Measurements from ENCODE around the gene AGTR1. TPM values are rescaled to one million over a fixed set of nuclear protein-coding genes. Genes with fewer than 3 reads are reported as not detected.
"Not testable (repeated sequence)": the region's sequence is repeated elsewhere in the genome, so short reads cannot be mapped to it uniquely, and the experiment has no call there.

AGTR1 gene
- total and polyA plus RNA-seq, 2 experiments from 2014 or later = 6.1 to 8.0 TPM

- DNase-seq (ENCODE audit: low spot score) = no peak
- H3K4me3 ChIP-seq = no peak overlapping the region
- no peaks in the 10 kb centered on the region for H3K9me3 ChIP-seq (ENCODE audit: low read depth)
- no peaks in the 10 kb centered on the region for H4K20me1 ChIP-seq (ENCODE audit: insufficient read depth, poor library complexity, severe bottlenecking)
- H3K4me2 ChIP-seq = no peak overlapping the region
- no peaks in the 10 kb centered on the region for H3K36me3 ChIP-seq (replicated peaks; ENCODE audit: insufficient read depth, low read depth)
- no peaks in the 10 kb centered on the region for H3K79me2 ChIP-seq
- no peaks in the 10 kb centered on the region for H3K27me3 ChIP-seq
- no peak overlapping the region for H2AFZ ChIP-seq
- TF ChIP-seq EZH2phosphoT487 (IDR thresholded peaks at IDR 0.05; ENCODE audit: low read depth, severe bottlenecking, unreplicated experiment) (no peak), CTCF (IDR thresholded peaks at IDR 0.05; ENCODE audit: poor library complexity) (no peak), EZH2 (IDR thresholded peaks at IDR 0.05; ENCODE audit: borderline replicate concordance) (no peak)
- 56% methylated on average over 2 of the region's 2 CpGs for WGBS (ENCODE audit: low lambda C conversion rate, missing lambda C conversion rate)
- H3K9me2 ChIP-seq (replicated peaks; ENCODE audit: insufficient read depth) = no peaks in the 10 kb centered on the region
- no peak overlapping the region for H3K27ac ChIP-seq
- no peaks in the 10 kb centered on the region for H3K4me1 ChIP-seq (ENCODE audit: insufficient read depth)
Measured at GRCh38 chr3:148772361-148772760, 74.7 kb downstream of the AGTR1 start.

- Histone ChIP-seq H3K4me3 (no peak overlapping the region), H3K79me2 (no peaks in the 10 kb centered on the region), H3K27ac (no peak overlapping the region), H3K9me3 (ENCODE audit: low read depth) (no peaks in the 10 kb centered on the region), H3K27me3 (no peaks in the 10 kb centered on the region), H4K20me1 (ENCODE audit: insufficient read depth, poor library complexity, severe bottlenecking) (no peaks in the 10 kb centered on the region), H3K9me2 (replicated peaks; ENCODE audit: insufficient read depth) (no peaks in the 10 kb centered on the region), H3K4me2 (no peak overlapping the region), H2AFZ (no peak overlapping the region), H3K4me1 (ENCODE audit: insufficient read depth) (no peaks in the 10 kb centered on the region), H3K36me3 (replicated peaks; ENCODE audit: insufficient read depth, low read depth) (no peaks in the 10 kb centered on the region)
- no peak for DNase-seq (ENCODE audit: low spot score)
- no peak for TF ChIP-seq CTCF (IDR thresholded peaks at IDR 0.05; ENCODE audit: poor library complexity)
- TF ChIP-seq EZH2 (IDR thresholded peaks at IDR 0.05; ENCODE audit: borderline replicate concordance) = no peak
- no peak for TF ChIP-seq EZH2phosphoT487 (IDR thresholded peaks at IDR 0.05; ENCODE audit: low read depth, severe bottlenecking, unreplicated experiment)
Measured at GRCh38 chr3:148772835-148773234, 75.1 kb downstream of the AGTR1 start.

- H4K20me1 ChIP-seq (ENCODE audit: insufficient read depth, poor library complexity, severe bottlenecking) = no peaks in the 10 kb centered on the region
- no peak overlapping the region for H2AFZ ChIP-seq
- H3K4me3 ChIP-seq = no peak overlapping the region
- no peaks in the 10 kb centered on the region for H3K27me3 ChIP-seq
- no peaks in the 10 kb centered on the region for H3K4me1 ChIP-seq (ENCODE audit: insufficient read depth)
- no peak for DNase-seq (ENCODE audit: low spot score)
- H3K4me2 ChIP-seq = no peak overlapping the region
- 84% methylated on average over 2 of the region's 2 CpGs for WGBS (ENCODE audit: low lambda C conversion rate, missing lambda C conversion rate)
- no peaks in the 10 kb centered on the region for H3K9me2 ChIP-seq (replicated peaks; ENCODE audit: insufficient read depth)
- H3K36me3 ChIP-seq (replicated peaks; ENCODE audit: insufficient read depth, low read depth) = no peaks in the 10 kb centered on the region
- H3K27ac ChIP-seq = no peak overlapping the region
- H3K9me3 ChIP-seq (ENCODE audit: low read depth) = no peaks in the 10 kb centered on the region
- no peaks in the 10 kb centered on the region for H3K79me2 ChIP-seq
- TF ChIP-seq EZH2phosphoT487 (IDR thresholded peaks at IDR 0.05; ENCODE audit: low read depth, severe bottlenecking, unreplicated experiment) (no peak), EZH2 (IDR thresholded peaks at IDR 0.05; ENCODE audit: borderline replicate concordance) (no peak), CTCF (IDR thresholded peaks at IDR 0.05; ENCODE audit: poor library complexity) (no peak)
Measured at GRCh38 chr3:148773805-148774204, 76.1 kb downstream of the AGTR1 start.

GRCh38 chr3:148778926-148779325 is 81.2 kb downstream of the AGTR1 start:
- no peaks in the 10 kb centered on the region for H3K27me3 ChIP-seq
- no peaks in the 10 kb centered on the region for H3K9me3 ChIP-seq (ENCODE audit: low read depth)
- 96% methylated on average over 3 of the region's 3 CpGs for WGBS (ENCODE audit: low lambda C conversion rate, missing lambda C conversion rate)
- no peak overlapping the region for H3K4me3 ChIP-seq
- H2AFZ ChIP-seq = no peak overlapping the region
- TF ChIP-seq EZH2phosphoT487 (IDR thresholded peaks at IDR 0.05; ENCODE audit: low read depth, severe bottlenecking, unreplicated experiment) (no peak), CTCF (IDR thresholded peaks at IDR 0.05; ENCODE audit: poor library complexity) (no peak), EZH2 (IDR thresholded peaks at IDR 0.05; ENCODE audit: borderline replicate concordance) (no peak)
- H3K79me2 ChIP-seq = no peaks in the 10 kb centered on the region
- no peaks in the 10 kb centered on the region for H3K4me1 ChIP-seq (ENCODE audit: insufficient read depth)
- DNase-seq (ENCODE audit: low spot score) = no peak
- no peaks in the 10 kb centered on the region for H4K20me1 ChIP-seq (ENCODE audit: insufficient read depth, poor library complexity, severe bottlenecking)
- no peak overlapping the region for H3K4me2 ChIP-seq
- no peak overlapping the region for H3K27ac ChIP-seq
- H3K36me3 ChIP-seq (replicated peaks; ENCODE audit: insufficient read depth, low read depth) = no peaks in the 10 kb centered on the region
- H3K9me2 ChIP-seq (replicated peaks; ENCODE audit: insufficient read depth) = no peaks in the 10 kb centered on the region

GRCh38 chr3:148785026-148785425 is 87.3 kb downstream of the AGTR1 start:
- H3K4me2 ChIP-seq; H3K9me3 ChIP-seq (ENCODE audit: low read depth); H3K36me3 ChIP-seq (replicated peaks; ENCODE audit: insufficient read depth, low read depth); H3K27me3 ChIP-seq; H2AFZ ChIP-seq; H4K20me1 ChIP-seq (ENCODE audit: insufficient read depth, poor library complexity, severe bottlenecking); H3K27ac ChIP-seq; H3K79me2 ChIP-seq; H3K9me2 ChIP-seq (replicated peaks; ENCODE audit: insufficient read depth); H3K4me3 ChIP-seq; H3K4me1 ChIP-seq (ENCODE audit: insufficient read depth); DNase-seq (ENCODE audit: low spot score): not testable (repeated sequence)
- 90% methylated on average over 6 of the region's 6 CpGs for WGBS (ENCODE audit: low lambda C conversion rate, missing lambda C conversion rate)
